IMR-90 (cell line): ENCODE results near the gene SCLY. TPM values are rescaled to one million over a fixed set of nuclear protein-coding genes. Genes with fewer than 3 reads are reported as not detected.

Experiments used
- ATAC-seq: fragments of 200-7000 bp; cut with Tn5 transposase; 2 replicates; pipeline ENCODE4 v1.9.1; 2020; ENCODE audit warnings: low read depth, mild to moderate bottlenecking, moderate library complexity
- BruUV-seq: library from RNA; stranded (reverse); fragments of 400-500 nt; replicated peaks from 2 replicates; lab custom pipeline; 2021; lab: Mats Ljungman, UMichigan
- CTCF ChIA-PET: fragments of 300-600 bp; formaldehyde crosslinking; extraction: SDS; loops from one replicate; lab custom pipeline; 2021; ENCODE audit warnings: antibody characterized with exemption; lab: Yijun Ruan, JAX
- POLR2A ChIA-PET: fragments of 300-600 bp; sonication (Branson Sonifier 250); formaldehyde crosslinking; loops from one replicate; lab custom pipeline; 2022; ENCODE audit warnings: antibody characterized with exemption; ENCODE audit not compliant: unreplicated experiment; lab: Charles Lee
- DNase-seq: peaks from one replicate; pipeline ENCODE4 v3.0.0; 2013
- H2AFZ ChIP-seq: replicated peaks from 2 replicates; pipeline ENCODE3; 2013; ENCODE audit warnings: low read length, mild to moderate bottlenecking; ENCODE audit not compliant: poor library complexity
- H2AK5ac ChIP-seq: 2 replicates; pipeline ENCODE4 v1.6.1; 2013; ENCODE audit warnings: low read depth, low read length, inconsistent platforms
- H2AK9ac ChIP-seq: replicated peaks from 2 replicates; pipeline ENCODE3; 2013; ENCODE audit warnings: mild to moderate bottlenecking, low read depth, low read length, moderate library complexity; ENCODE audit not compliant: poor library complexity
- H2BK120ac ChIP-seq: 2 replicates; pipeline ENCODE4 v1.6.1; 2013; ENCODE audit warnings: low read depth, low read length, inconsistent platforms
- H2BK15ac ChIP-seq: 3 replicates; pipeline ENCODE4 v1.6.1; 2013; ENCODE audit warnings: low read depth, low read length, inconsistent platforms
- H2BK20ac ChIP-seq: 2 replicates; pipeline ENCODE4 v1.6.1; 2013; ENCODE audit warnings: low read depth, mild to moderate bottlenecking, inconsistent platforms, low read length, moderate library complexity
- H2BK5ac ChIP-seq: 2 replicates; pipeline ENCODE4 v1.6.1; 2013; ENCODE audit warnings: mild to moderate bottlenecking, low read depth, low read length, inconsistent platforms; ENCODE audit not compliant: poor library complexity, severe bottlenecking
- H3K14ac ChIP-seq: replicated peaks from 2 replicates; pipeline ENCODE4 v1.6.1; 2013; ENCODE audit warnings: low read depth, low read length, inconsistent platforms
- H3K18ac ChIP-seq: 2 replicates; pipeline ENCODE4 v1.6.1; 2013; ENCODE audit warnings: low read depth, low read length, control low read depth
- H3K23ac ChIP-seq: 2 replicates; pipeline ENCODE4 v1.6.1; 2013; ENCODE audit warnings: low read depth, low read length, inconsistent platforms
- H3K27ac ChIP-seq: 2 replicates; pipeline ENCODE4 v1.5.1; 2013; ENCODE audit warnings: mild to moderate bottlenecking, control low read depth, low read length; ENCODE audit not compliant: insufficient read depth
- H3K27me3 ChIP-seq: 2 replicates; pipeline ENCODE4 v1.6.1; 2013; ENCODE audit warnings: low read length; ENCODE audit not compliant: control insufficient read depth, insufficient read depth
- H3K36me3 ChIP-seq: 2 replicates; pipeline ENCODE4 v1.6.1; 2013; ENCODE audit warnings: low read length, mixed read lengths; ENCODE audit not compliant: control insufficient read depth, insufficient read depth
- H3K4ac ChIP-seq: 2 replicates; pipeline ENCODE4 v1.6.1; 2013; ENCODE audit warnings: low read depth, low read length, inconsistent platforms
- H3K4me1 ChIP-seq: 2 replicates; pipeline ENCODE4 v1.6.1; 2013; ENCODE audit warnings: low read length, mixed read lengths; ENCODE audit not compliant: control insufficient read depth, insufficient read depth
- H3K4me2 ChIP-seq: 2 replicates; pipeline ENCODE4 v1.6.1; 2013; ENCODE audit warnings: low read depth, mild to moderate bottlenecking, control low read depth, low read length, moderate library complexity
- H3K4me3 ChIP-seq: 2 replicates; pipeline ENCODE4 v1.5.1; 2013; ENCODE audit warnings: low read depth, mild to moderate bottlenecking, control low read depth, low read length, moderate library complexity; ENCODE audit not compliant: insufficient read depth
- H3K56ac ChIP-seq: 2 replicates; pipeline ENCODE4 v1.6.1; 2013; ENCODE audit warnings: low read length, inconsistent platforms; ENCODE audit not compliant: insufficient read depth; ENCODE audit errors: extremely low read depth
- H3K79me1 ChIP-seq, 2 experiments: 2 replicates each; pipeline ENCODE4 v1.6.1; 2013; ENCODE audit warnings: low read length in 2 of 2, inconsistent platforms in 1 of 2, low read depth in 1 of 2
- H3K9ac ChIP-seq: 2 replicates; pipeline ENCODE4 v1.6.1; 2013; ENCODE audit warnings: low read depth, low read length, control low read depth
- H3K9me1 ChIP-seq: 2 replicates; pipeline ENCODE4 v1.6.1; 2013; ENCODE audit warnings: low read length, inconsistent platforms; ENCODE audit not compliant: insufficient read depth
- H3K9me3 ChIP-seq: 2 replicates; pipeline ENCODE4 v1.6.1; 2013; ENCODE audit warnings: low read length; ENCODE audit not compliant: control insufficient read depth, insufficient read depth
- H4K20me1 ChIP-seq: 2 replicates; pipeline ENCODE4 v1.6.1; 2013; ENCODE audit warnings: low read length, inconsistent platforms; ENCODE audit not compliant: insufficient read depth
- H4K5ac ChIP-seq: 2 replicates; pipeline ENCODE4 v1.6.1; 2013; ENCODE audit warnings: mild to moderate bottlenecking, low read depth, low read length, control low read depth
- H4K8ac ChIP-seq, 2 experiments: 2 replicates each; pipeline ENCODE4 v1.6.1; 2013; ENCODE audit warnings: low read depth in 2 of 2, low read length in 2 of 2, control low read depth in 1 of 2, inconsistent platforms in 1 of 2
- H4K91ac ChIP-seq: 2 replicates; pipeline ENCODE4 v1.6.1; 2013; ENCODE audit warnings: low read depth, low read length, inconsistent platforms; ENCODE audit not compliant: insufficient read depth
- BHLHE40 ChIP-seq: fragments of 150-350 bp; IDR thresholded peaks from 2 replicates; pipeline ENCODE4 v1.6.1; 2016; ENCODE audit warnings: mild to moderate bottlenecking, low read depth, low read length
- CEBPB ChIP-seq: IDR thresholded peaks from 2 replicates; pipeline ENCODE4 v1.6.1; 2012; ENCODE audit warnings: low read depth, low read length, improper control_type of control experiment
- CHD1 ChIP-seq: IDR thresholded peaks from 2 replicates; pipeline ENCODE4 v1.6.1; 2012; ENCODE audit warnings: low read depth, low read length, improper control_type of control experiment
- ELK1 ChIP-seq: fragments of 150-350 bp; IDR thresholded peaks from 2 replicates; pipeline ENCODE4 v1.6.1; 2016; ENCODE audit warnings: low read depth, mild to moderate bottlenecking, low read length, moderate library complexity, borderline replicate concordance
- FOS ChIP-seq: fragments of 150-350 bp; IDR thresholded peaks from 2 replicates; pipeline ENCODE4 v1.6.1; 2016; ENCODE audit warnings: low read depth, low read length
- MAFK ChIP-seq: IDR thresholded peaks from 2 replicates; pipeline ENCODE4 v1.6.1; 2012; ENCODE audit warnings: low read depth, low read length, improper control_type of control experiment
- MAZ ChIP-seq: IDR thresholded peaks from 2 replicates; pipeline ENCODE4 v1.6.1; 2012; ENCODE audit warnings: low read depth, mild to moderate bottlenecking, low read length, improper control_type of control experiment, moderate library complexity, borderline replicate concordance
- NFE2L2 ChIP-seq: fragments of 150-350 bp; IDR thresholded peaks from 2 replicates; pipeline ENCODE4 v1.6.1; 2016; ENCODE audit warnings: low read depth, mild to moderate bottlenecking, low read length
- POLR2A ChIP-seq: IDR thresholded peaks from 2 replicates; pipeline ENCODE4 v1.6.1; 2012; ENCODE audit warnings: mild to moderate bottlenecking, low read depth, low read length
- RCOR1 ChIP-seq: IDR thresholded peaks from 2 replicates; pipeline ENCODE4 v1.6.1; 2012; ENCODE audit warnings: mild to moderate bottlenecking, low read length, improper control_type of control experiment; ENCODE audit not compliant: insufficient replicate concordance
- RFX5 ChIP-seq: IDR thresholded peaks from 2 replicates; pipeline ENCODE4 v1.8.0; 2012; ENCODE audit warnings: low read depth, mild to moderate bottlenecking, low read length, moderate library complexity
- SMC3 ChIP-seq: fragments of 150-350 bp; IDR thresholded peaks from 2 replicates; pipeline ENCODE4 v1.6.1; 2016; ENCODE audit warnings: low read depth, mild to moderate bottlenecking, antibody characterized with exemption, low read length, moderate library complexity
- USF2 ChIP-seq: fragments of 150-350 bp; IDR thresholded peaks from 2 replicates; pipeline ENCODE4 v1.6.1; 2017; ENCODE audit warnings: mild to moderate bottlenecking, antibody characterized with exemption, low read length, low read depth
- WGBS, 2 experiments: methylation state at CpG; one replicate each; pipeline versions ENCODE4 v1.1.5 to v1.1.7; 2013; ENCODE audit warnings: missing lambda C conversion rate in 2 of 2; ENCODE audit not compliant: insufficient read length in 1 of 2; ENCODE audit errors: extremely low coverage in 2 of 2; 5-methylcytosine and 5-hydroxymethylcytosine counted together
- dilution Hi-C: fragments of 300-500 bp; cut with HindIII; formaldehyde crosslinking; loops from one replicate; pipeline ENCODE4 v1.14.3; 2018; ENCODE audit warnings: low sequenced_read_pairs; ENCODE audit not compliant: unreplicated experiment
- in situ Hi-C: fragments of 300-500 bp; cut with MboI; formaldehyde crosslinking; loops from 3 replicates; pipeline ENCODE4 v1.14.3; 2019; ENCODE audit warnings: low sequenced_read_pairs, inconsistent platforms, mixed read lengths
- intact Hi-C: fragments of 100-400 bp; cut with micrococcal nuclease; formaldehyde crosslinking; loops from 2 replicates; pipeline ENCODE4 v1.10.0; 2022
- polyA plus RNA-seq, 3 experiments: library from polyadenylated mRNA; depleted of rRNA; stranded (reverse); fragments of >200 nt; gene quantifications; 2 replicates each; pipeline ENCODE4 v1.2.3, GENCODE V29; 2012; ENCODE audit warnings: low replicate concordance in 1 of 3
- total RNA-seq: library from RNA; depleted of rRNA; stranded (reverse); fragments of >200 nt; gene quantifications from 2 replicates; pipeline ENCODE4 v1.2.3, GENCODE V29; 2012
- TF ChIP-seq, protein P1 (sequence below): conservative IDR thresholded peaks from 2 replicates; pipeline ENCODE4 v1.5.1; 2012; ENCODE audit warnings: mild to moderate bottlenecking, low read depth, low read length, improper control_type of control experiment

Gene SCLY
- total and polyA plus RNA-seq, 2 of the 4 experiments (the other 2 are of a cell fraction): 8.6 to 10.5 TPM

- DNase-seq: no peak
- Histone ChIP-seq H2BK5ac (no peak overlapping the region), H3K9ac (no peak overlapping the region), H3K9me3 (no peaks in the 10 kb centered on the region), H2AFZ (no peak overlapping the region), H2AK9ac (no peak overlapping the region), H3K27ac (no peak overlapping the region), H2BK120ac (no peak overlapping the region), H3K4me2 (no peak overlapping the region), H4K8ac (no peak overlapping the region), H3K36me3 (no peaks in the 10 kb centered on the region), H4K5ac (no peak overlapping the region), H3K4ac (no peak overlapping the region), H4K91ac (no peak overlapping the region), H3K14ac (no peak overlapping the region), H3K9me1 (no peaks in the 10 kb centered on the region), H3K56ac (no peak overlapping the region), H2AK5ac (no peak overlapping the region), H3K23ac (no peak overlapping the region), H2BK20ac (no peak overlapping the region), H2BK15ac (no peak overlapping the region), H3K4me1 (no peaks in the 10 kb centered on the region), H3K27me3 (no peaks in the 10 kb centered on the region; the same call in 1 of the 2 replicates), H4K20me1 (no peaks in the 10 kb centered on the region), H3K4me3 (no peak overlapping the region), H3K79me1 (no peaks in the 10 kb centered on the region), H3K18ac (no peak overlapping the region)
- dilution Hi-C loops: no loop called here
- no peak for ATAC-seq
- in situ Hi-C loops: no loop called here
- ChIA-PET CTCF (no interaction called here), POLR2A (no interaction called here)
- TF ChIP-seq MAZ (no peak), NFE2L2 (no peak), POLR2A (no peak), CEBPB (no peak), MAFK (no peak), BHLHE40 (no peak), SMC3 (no peak), RCOR1 (no peak), ELK1 (no peak), FOS (no peak), RFX5 (no peak), USF2 (no peak), CHD1 (no peak)
- TF ChIP-seq, protein P1, sequence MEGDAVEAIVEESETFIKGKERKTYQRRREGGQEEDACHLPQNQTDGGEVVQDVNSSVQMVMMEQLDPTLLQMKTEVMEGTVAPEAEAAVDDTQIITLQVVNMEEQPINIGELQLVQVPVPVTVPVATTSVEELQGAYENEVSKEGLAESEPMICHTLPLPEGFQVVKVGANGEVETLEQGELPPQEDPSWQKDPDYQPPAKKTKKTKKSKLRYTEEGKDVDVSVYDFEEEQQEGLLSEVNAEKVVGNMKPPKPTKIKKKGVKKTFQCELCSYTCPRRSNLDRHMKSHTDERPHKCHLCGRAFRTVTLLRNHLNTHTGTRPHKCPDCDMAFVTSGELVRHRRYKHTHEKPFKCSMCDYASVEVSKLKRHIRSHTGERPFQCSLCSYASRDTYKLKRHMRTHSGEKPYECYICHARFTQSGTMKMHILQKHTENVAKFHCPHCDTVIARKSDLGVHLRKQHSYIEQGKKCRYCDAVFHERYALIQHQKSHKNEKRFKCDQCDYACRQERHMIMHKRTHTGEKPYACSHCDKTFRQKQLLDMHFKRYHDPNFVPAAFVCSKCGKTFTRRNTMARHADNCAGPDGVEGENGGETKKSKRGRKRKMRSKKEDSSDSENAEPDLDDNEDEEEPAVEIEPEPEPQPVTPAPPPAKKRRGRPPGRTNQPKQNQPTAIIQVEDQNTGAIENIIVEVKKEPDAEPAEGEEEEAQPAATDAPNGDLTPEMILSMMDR: no peak
- BruUV-seq: no TSS peak
- WGBS, 2 experiments: 92% methylated on average over 12 of the region's 17 CpGs; no CpG with 5 or more reads in 1 of the 2 experiments
- intact Hi-C loops: no loop called here
Measured at GRCh38 chr2:238098901-238099713, 38.3 kb downstream of the SCLY start.
